Measurements from ENCODE around the gene PLCB1.
A peak's percentile ranks its signal among the peaks of the same experiment; 100 is the strongest.

PLCB1 gene

DNA sequence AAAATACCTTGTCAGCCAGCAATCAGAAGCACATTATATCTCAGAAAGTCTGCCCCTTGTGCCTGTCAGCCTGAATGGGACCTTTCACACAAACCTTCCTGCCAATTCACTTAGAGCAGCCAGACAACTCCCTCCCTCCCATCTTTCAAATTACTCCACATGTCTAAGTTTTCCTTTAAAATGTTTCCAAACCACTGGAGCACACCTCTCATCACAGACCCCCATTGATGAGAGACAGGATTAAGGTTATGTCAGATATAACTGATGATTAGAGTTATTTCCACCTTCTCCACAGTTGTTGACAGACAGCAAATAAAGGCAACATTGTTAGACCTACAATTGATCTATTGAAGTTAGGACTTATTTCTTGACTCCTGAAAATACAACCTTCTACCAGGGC is 408.4 kb downstream of the PLCB1 start:
- Histone ChIP-seq H3K4me1 (ENCODE audit: insufficient read depth, low read length, severe bottlenecking) (peaks cover 73% of the 10 kb centered on the region), H3K36me3 (ENCODE audit: insufficient read depth, low read length) (no peaks in the 10 kb centered on the region), H3K4me3 (ENCODE audit: low read depth, low read length, poor library complexity, severe bottlenecking) (no peak overlapping the region), H3K9me3 (ENCODE audit: low read length) (no peaks in the 10 kb centered on the region), H3K27me3 (ENCODE audit: insufficient read depth, low read length) (no peaks in the 10 kb centered on the region), H3K27ac (ENCODE audit: low read depth, low read length, poor library complexity, severe bottlenecking) (peak overlapping the region; percentile 93), H3K79me2 (ENCODE audit: insufficient read depth, low read length) (no peaks in the 10 kb centered on the region), H3K4me2 (ENCODE audit: low read length) (peak overlapping the region; percentile 55), H4K20me1 (ENCODE audit: insufficient read depth, low read length) (no peaks in the 10 kb centered on the region), H3F3A (ENCODE audit: insufficient read depth, low read length) (no peaks in the 10 kb centered on the region), H2AFZ (ENCODE audit: low read length) (no peak overlapping the region), H3K9ac (ENCODE audit: low read length) (peak overlapping the region; percentile 49), H3K9me2 (ENCODE audit: low read depth, low read length) (no peaks in the 10 kb centered on the region)
- TF ChIP-seq, protein P1, sequence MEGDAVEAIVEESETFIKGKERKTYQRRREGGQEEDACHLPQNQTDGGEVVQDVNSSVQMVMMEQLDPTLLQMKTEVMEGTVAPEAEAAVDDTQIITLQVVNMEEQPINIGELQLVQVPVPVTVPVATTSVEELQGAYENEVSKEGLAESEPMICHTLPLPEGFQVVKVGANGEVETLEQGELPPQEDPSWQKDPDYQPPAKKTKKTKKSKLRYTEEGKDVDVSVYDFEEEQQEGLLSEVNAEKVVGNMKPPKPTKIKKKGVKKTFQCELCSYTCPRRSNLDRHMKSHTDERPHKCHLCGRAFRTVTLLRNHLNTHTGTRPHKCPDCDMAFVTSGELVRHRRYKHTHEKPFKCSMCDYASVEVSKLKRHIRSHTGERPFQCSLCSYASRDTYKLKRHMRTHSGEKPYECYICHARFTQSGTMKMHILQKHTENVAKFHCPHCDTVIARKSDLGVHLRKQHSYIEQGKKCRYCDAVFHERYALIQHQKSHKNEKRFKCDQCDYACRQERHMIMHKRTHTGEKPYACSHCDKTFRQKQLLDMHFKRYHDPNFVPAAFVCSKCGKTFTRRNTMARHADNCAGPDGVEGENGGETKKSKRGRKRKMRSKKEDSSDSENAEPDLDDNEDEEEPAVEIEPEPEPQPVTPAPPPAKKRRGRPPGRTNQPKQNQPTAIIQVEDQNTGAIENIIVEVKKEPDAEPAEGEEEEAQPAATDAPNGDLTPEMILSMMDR (IDR thresholded peaks at IDR 0.05; ENCODE audit: low read length): peak; percentile 26; the same call in 1 of the 2 replicates
- TF ChIP-seq EZH2 (IDR thresholded peaks at IDR 0.05; ENCODE audit: borderline replicate concordance, low read length): no peak

DNA sequence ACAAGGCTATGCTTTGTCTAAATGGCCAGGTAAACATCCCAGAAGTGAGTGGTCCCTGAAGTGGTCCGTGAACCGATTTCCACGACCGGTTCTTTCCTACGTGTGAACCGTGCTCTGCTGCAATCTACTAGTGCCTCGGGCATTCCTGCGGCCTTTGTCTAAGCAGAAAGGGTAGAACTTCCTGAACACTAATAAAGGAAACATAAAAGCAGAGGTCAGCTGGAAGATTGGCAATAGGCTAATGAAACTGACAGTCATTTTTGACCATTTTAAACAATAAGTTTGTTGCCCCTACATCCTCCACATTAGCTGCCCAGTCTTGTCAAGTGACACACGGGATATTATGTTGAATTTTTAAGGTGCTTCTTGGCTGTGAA is 410.0 kb downstream of the PLCB1 start:
- Histone ChIP-seq H2AFZ (ENCODE audit: low read length) (no peak overlapping the region; the same call in 1 of the 2 replicates), H3K4me1 (ENCODE audit: insufficient read depth, low read length, severe bottlenecking) (peaks cover 58% of the 10 kb centered on the region), H3K9me2 (ENCODE audit: low read depth, low read length) (no peaks in the 10 kb centered on the region), H3K4me2 (ENCODE audit: low read length) (peak overlapping the region; percentile 33; the same call in 1 of the 2 replicates), H3K36me3 (ENCODE audit: insufficient read depth, low read length) (no peaks in the 10 kb centered on the region), H3K79me2 (ENCODE audit: insufficient read depth, low read length) (no peaks in the 10 kb centered on the region), H3K27me3 (ENCODE audit: insufficient read depth, low read length) (no peaks in the 10 kb centered on the region), H4K20me1 (ENCODE audit: insufficient read depth, low read length) (no peaks in the 10 kb centered on the region), H3K4me3 (ENCODE audit: low read depth, low read length, poor library complexity, severe bottlenecking) (no peak overlapping the region), H3K9me3 (ENCODE audit: low read length) (no peaks in the 10 kb centered on the region), H3K9ac (ENCODE audit: low read length) (no peak overlapping the region), H3F3A (ENCODE audit: insufficient read depth, low read length) (no peaks in the 10 kb centered on the region), H3K27ac (ENCODE audit: low read depth, low read length, poor library complexity, severe bottlenecking) (peak overlapping the region; percentile 93)
- TF ChIP-seq, protein P1 (IDR thresholded peaks at IDR 0.05; ENCODE audit: low read length): no peak
- no peak for TF ChIP-seq EZH2 (IDR thresholded peaks at IDR 0.05; ENCODE audit: borderline replicate concordance, low read length)

DNA sequence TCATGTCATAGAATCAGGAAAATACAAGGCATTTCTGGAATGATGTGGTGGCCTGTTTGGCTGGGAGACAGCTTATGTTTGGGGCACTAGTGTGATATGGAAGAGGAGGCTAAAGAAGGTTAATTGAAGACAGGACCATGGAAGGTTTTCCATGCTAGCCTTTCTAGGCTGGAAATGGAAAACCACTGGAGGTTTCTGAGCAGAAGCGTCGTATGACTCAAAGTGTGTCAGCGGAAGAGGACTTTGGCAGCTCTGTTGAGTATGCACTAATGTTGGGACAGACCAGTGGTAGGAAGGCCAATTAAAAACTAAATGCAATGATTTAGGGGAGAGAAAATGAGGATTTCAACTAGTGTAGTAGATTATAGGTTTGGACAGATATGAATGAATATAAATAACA is 413.1 kb downstream of the PLCB1 start:
- H3K4me2 ChIP-seq (ENCODE audit: low read length): no peak overlapping the region
- no peaks in the 10 kb centered on the region for H3K9me2 ChIP-seq (ENCODE audit: low read depth, low read length)

More for the DNA sequence above, 413.1 kb downstream of the PLCB1 start:
- no peaks in the 10 kb centered on the region for H4K20me1 ChIP-seq (ENCODE audit: insufficient read depth, low read length)
- H3K27ac ChIP-seq (ENCODE audit: low read depth, low read length, poor library complexity, severe bottlenecking): no peak overlapping the region
- H3K79me2 ChIP-seq (ENCODE audit: insufficient read depth, low read length): no peaks in the 10 kb centered on the region
- no peak overlapping the region for H3K4me3 ChIP-seq (ENCODE audit: low read depth, low read length, poor library complexity, severe bottlenecking)
- TF ChIP-seq, protein P1 (IDR thresholded peaks at IDR 0.05; ENCODE audit: low read length): no peak
- no peak for TF ChIP-seq EZH2 (IDR thresholded peaks at IDR 0.05; ENCODE audit: borderline replicate concordance, low read length)
- no peak overlapping the region for H3K9ac ChIP-seq (ENCODE audit: low read length)
- H2AFZ ChIP-seq (ENCODE audit: low read length): no peak overlapping the region
- no peaks in the 10 kb centered on the region for H3F3A ChIP-seq (ENCODE audit: insufficient read depth, low read length)
- H3K4me1 ChIP-seq (ENCODE audit: insufficient read depth, low read length, severe bottlenecking): peaks cover 26% of the 10 kb centered on the region
- H3K36me3 ChIP-seq (ENCODE audit: insufficient read depth, low read length): no peaks in the 10 kb centered on the region
- H3K9me3 ChIP-seq (ENCODE audit: low read length): no peaks in the 10 kb centered on the region
- H3K27me3 ChIP-seq (ENCODE audit: insufficient read depth, low read length): no peaks in the 10 kb centered on the region
